H7 (cell line): ENCODE results near the gene SPATA31E1. TPM values are rescaled to one million over a fixed set of nuclear protein-coding genes. Genes with fewer than 3 reads are reported as not detected.

ENCODE experiments used
- DNase-seq: peaks from one replicate; pipeline ENCODE4 v3.0.0; 2012
- H3K27me3 ChIP-seq: 2 replicates; pipeline ENCODE4 v1.6.0; 2011; ENCODE audit warnings: mild to moderate bottlenecking, low read length; ENCODE audit not compliant: control insufficient read depth, insufficient read depth
- H3K36me3 ChIP-seq: replicated peaks from 2 replicates; pipeline ENCODE4 v1.5.1; 2011; ENCODE audit warnings: low read length; ENCODE audit not compliant: control insufficient read depth, insufficient read depth
- H3K4me3 ChIP-seq: 2 replicates; pipeline ENCODE4 v1.5.1; 2011; ENCODE audit warnings: low read depth, mild to moderate bottlenecking, control low read depth, low read length, moderate library complexity; ENCODE audit not compliant: insufficient read depth
- total RNA-seq: library from RNA; depleted of rRNA; stranded (reverse); fragments of >200 nt; shearing (Covaris generic); gene quantifications from 2 replicates; pipeline ENCODE4 v1.2.3, GENCODE V29; 2014

Gene SPATA31E1
- total RNA-seq, 1 experiment from 2014 or later = not detected

DNA sequence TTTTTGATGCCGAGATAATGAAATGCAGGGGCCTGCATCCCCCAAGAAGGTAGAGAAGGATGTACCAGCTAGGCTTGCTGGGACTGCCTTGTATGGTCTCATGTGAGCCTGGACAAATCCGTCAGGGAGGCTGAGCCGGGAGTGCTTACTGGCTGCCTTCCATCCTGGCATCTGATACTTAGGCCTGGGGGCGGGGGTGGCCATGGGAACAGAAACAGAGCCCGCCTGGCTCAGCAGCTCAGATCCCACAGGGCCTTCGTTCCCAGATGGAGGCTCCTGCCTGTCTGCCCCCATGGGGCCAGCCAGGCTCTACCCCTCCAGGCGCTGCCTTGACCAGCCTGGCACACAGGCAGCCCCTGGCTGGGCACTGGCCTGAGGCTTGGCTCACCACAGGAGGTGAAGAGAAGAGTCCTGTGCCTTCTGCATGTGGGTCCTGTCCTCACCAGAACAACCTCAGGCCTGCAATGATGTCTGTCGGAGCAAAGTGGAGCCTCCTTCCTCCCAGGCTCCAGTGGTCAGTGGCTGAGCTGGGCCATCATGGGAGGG lies 10.5 kb upstream of the SPATA31E1 start:
- no peaks in the 10 kb centered on the region for H3K36me3 ChIP-seq
- no peaks in the 10 kb centered on the region for H3K27me3 ChIP-seq
- DNase-seq = peak; percentile 46
- H3K4me3 ChIP-seq = no peak overlapping the region

DNA sequence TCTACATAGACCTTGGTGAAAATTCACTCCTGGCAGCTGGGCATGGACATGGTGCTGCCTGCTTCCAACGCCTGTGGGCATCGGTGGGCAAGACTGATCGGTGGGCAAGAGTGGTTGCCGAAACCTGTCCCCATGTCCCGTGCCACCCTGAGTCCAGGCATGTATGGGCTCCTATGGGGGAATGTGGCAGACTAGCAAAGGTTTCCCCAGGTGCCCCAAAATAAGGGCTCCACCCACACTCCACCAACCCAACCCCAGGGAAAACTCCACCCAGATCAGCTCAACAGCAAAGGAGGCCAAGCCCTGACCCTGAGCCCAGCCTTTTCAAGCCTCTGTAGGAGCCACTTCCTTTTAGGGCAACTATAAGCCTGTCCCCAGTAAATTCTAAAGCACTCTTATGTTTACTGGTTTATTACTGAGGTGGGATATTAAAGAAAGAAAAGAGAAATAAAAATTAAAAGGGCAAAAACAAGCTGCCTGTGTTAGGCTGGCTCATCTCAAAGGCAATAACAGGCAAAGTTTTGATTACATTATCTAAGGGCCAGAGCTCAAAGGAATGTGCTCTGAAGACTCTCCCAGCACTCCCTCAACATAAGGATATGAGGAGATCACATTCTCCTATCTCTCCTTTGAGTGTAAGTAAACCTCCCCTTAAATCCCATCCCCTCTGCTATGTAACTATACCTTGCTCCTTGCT lies 8.9 kb upstream of the SPATA31E1 start:
- H3K4me3 ChIP-seq = no peak overlapping the region
- no peaks in the 10 kb centered on the region for H3K36me3 ChIP-seq
- peak; percentile 18 for DNase-seq
- no peaks in the 10 kb centered on the region for H3K27me3 ChIP-seq

DNA sequence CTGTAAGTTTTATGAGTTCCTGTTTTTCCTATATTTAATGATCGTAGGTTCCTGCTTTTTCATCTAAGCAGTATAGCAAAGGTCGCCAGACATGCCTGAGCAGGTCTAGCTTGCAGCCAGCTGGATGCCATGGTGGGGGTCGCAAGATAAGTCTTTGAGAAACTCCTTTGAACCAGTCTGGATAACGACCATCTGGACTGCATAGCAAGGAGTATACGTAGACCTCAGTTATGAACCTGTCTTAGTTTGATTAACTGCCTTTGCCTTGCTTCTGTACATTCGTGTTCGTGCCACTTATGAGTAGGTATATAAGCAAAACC lies 8.4 kb upstream of the SPATA31E1 start:
- H3K27me3 ChIP-seq = no peaks in the 10 kb centered on the region
- no peak overlapping the region for H3K4me3 ChIP-seq
- DNase-seq = no peak
- H3K36me3 ChIP-seq = no peaks in the 10 kb centered on the region

DNA sequence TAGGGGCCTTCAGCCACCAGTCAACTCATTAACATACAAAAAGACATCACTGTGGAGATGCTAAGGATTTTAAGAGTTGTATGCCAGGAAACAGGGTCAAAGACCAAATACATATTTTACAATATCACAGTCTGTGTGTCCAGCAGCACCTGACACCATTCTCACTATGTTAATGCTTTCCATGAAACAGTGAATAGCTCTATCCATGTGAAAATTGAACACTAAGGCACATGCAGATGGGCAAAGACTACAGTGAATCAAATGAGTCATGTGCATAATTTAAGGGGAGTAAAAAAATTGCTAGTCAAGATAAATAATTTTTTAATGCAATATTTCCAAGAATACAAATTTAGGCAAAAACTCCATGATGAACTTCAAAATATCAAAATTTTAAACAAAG lies 7.6 kb upstream of the SPATA31E1 start:
- no peak for DNase-seq
- Histone ChIP-seq H3K36me3 (no peaks in the 10 kb centered on the region), H3K27me3 (no peaks in the 10 kb centered on the region), H3K4me3 (no peak overlapping the region)

DNA sequence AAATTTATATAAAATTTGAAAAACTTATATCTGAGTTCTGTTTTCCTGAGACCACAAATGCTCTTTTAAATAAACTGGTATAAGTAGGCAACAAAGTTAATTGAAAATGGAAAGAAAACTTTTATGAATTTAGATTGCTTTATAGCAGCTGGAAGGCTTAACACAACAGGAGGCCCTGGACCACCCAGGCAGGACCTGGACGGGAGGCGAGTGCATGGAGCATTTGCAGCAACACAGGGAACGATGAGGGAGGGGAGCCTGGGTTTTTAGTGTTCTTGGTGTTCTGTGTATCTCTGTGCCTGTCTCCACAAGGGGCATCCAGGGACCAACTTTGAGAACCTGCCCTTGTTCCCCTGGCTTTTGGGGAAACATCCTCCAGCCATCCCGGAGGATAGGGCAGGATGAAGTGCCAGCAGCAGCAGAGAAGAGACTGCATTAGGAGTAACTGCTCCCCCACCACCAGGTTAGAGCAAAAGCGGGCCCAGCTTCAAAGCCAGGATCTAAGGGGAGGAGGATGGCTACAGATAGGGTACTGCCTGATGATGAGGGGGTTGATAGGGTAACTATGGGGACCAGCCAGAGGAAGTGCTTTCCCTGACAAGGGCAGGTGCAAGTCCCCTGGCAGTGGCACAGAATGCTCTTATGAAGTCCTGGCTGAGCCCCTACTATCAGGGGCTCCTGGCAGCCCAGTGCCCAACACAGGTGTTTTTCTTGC lies 6.7 kb upstream of the SPATA31E1 start:
- Histone ChIP-seq H3K36me3 (no peaks in the 10 kb centered on the region), H3K4me3 (no peak overlapping the region), H3K27me3 (no peaks in the 10 kb centered on the region)
- DNase-seq = peak; percentile 48

DNA sequence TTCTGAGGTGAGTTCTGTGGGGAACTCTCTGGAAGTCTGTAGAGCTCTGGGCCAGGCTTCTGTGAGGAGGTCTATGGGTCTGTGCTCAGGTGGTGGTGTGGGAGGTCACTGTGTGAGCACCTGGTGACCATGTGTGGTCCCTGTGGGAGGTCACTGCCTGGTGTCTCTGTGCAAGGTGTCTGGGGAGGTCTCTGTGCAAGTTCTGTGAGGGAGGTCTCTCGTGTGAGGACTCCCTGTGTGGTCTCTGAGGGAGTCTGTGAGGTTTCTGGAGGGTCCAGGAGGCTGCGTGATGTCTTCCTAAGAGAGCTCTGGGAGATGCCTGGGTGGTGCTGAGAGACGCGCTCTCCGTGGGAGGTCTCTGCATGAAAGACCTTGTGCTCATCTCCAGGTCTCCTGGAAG lies 6.0 kb upstream of the SPATA31E1 start:
- H3K36me3 ChIP-seq = no peaks in the 10 kb centered on the region
- DNase-seq = no peak
- H3K4me3 ChIP-seq = no peak overlapping the region
- no peaks in the 10 kb centered on the region for H3K27me3 ChIP-seq

DNA sequence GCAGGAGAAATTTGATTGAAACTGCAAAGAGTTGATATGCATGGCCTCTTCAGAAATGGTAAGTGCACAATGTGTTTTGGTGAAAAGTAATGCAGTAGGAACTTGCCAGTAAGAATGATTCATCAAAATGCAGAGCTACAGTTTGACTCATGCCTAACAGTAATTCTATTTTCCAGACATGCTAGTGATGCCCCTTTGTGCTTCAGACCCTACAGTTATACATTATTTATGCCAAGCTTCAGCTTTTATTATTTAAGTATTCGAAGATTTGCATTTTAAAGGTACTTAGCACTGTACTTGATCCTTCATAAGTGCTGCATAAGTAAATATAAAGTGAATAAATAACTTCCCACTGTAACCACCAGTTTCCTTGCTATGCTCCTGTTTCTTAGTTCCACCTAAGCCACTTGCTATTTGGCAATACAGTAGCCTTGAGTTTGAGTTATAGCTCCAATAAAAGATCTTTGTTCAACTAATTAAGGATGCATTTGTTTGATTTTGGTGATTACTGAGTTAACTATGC lies 3.6 kb upstream of the SPATA31E1 start:
- no peaks in the 10 kb centered on the region for H3K36me3 ChIP-seq
- no peaks in the 10 kb centered on the region for H3K27me3 ChIP-seq
- DNase-seq = no peak
- no peak overlapping the region for H3K4me3 ChIP-seq

DNA sequence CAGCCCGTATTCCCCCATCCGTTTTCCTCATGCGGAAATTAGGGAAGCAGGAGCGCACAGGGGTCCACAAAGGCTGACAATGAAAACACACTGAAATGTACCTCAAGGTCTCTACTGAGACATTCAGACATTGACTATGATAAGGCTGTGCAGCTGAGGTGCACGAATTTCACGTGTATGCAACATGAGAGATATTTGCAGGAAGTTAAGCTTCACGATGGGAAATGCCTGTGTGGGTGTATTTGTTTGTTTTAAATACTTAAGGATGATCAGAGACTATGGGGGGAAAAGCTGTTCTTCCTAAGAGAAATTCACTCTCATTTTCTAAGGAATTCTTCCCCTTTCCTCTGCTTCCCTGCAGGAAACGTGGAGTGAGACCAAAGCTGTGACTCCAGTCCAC lies 2.6 kb upstream of the SPATA31E1 start:
- no peak overlapping the region for H3K4me3 ChIP-seq
- H3K36me3 ChIP-seq = no peaks in the 10 kb centered on the region
- DNase-seq = no peak
- no peaks in the 10 kb centered on the region for H3K27me3 ChIP-seq

DNA sequence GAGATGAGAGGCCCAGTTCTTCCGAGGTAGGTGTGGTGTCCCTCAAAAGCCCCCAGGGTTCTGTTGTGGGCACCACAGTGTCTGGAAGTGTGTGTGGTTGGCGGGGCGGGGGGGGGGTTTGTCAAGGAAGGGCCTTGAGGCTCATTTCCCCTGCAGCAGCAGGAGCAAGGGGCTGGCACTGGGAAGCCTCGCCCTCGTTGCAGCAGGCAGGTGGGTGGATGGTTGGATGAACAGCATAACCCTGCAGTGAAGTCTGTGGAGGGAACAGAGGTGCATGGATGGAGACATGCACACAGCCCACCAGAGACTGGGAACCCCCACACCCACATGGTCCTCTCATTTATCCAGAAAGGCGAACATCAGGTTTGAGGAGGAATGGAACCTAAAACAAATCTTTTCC lies 2.0 kb upstream of the SPATA31E1 start:
- Histone ChIP-seq H3K36me3 (no peaks in the 10 kb centered on the region), H3K27me3 (no peaks in the 10 kb centered on the region), H3K4me3 (no peak overlapping the region)
- no peak for DNase-seq

DNA sequence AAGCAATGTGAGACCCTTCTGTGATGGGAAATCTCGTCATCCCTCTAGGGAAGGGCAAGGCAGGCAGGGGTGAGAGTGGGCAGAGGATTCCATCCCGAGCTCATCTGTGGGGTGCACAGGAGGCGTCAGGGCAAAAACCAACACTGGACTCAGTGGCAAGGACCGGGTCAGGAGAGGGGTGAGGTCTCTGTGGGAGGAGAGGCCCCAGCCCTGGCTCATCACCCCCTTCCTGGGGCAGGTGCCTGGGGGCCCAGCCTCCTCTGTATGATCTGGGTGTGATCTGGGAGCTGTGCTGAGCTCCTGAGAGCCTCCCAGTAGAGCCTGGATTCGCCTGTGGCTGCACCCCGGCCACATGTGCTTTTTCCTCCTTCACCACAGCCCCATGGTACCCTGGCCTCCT lies 597 bp downstream of the SPATA31E1 start:
- Histone ChIP-seq H3K27me3 (no peaks in the 10 kb centered on the region), H3K4me3 (no peak overlapping the region), H3K36me3 (no peaks in the 10 kb centered on the region)
- DNase-seq = peak; percentile 26

DNA sequence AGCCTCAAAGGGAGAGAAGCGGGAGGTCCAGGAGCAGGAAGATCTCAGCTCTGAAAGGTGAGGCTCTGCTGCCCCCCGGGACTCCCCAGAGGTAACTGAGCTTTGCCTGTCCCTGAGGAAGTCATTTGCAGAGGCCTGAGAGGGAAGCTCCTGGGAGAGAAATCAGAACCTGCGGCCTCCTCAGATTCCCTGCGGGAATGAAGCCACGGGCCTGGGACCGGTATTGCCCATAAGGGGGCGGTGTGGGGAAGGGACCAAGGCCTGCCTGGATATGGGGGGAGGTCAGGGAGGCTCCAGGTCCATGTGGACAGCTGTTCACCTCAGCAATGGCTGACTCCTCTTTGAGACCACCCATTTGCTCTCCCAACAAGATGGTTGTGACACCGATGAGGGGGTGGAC lies 1.3 kb downstream of the SPATA31E1 start:
- Histone ChIP-seq H3K4me3 (no peak overlapping the region), H3K36me3 (no peaks in the 10 kb centered on the region), H3K27me3 (no peaks in the 10 kb centered on the region)
- peak; percentile 89 for DNase-seq

DNA sequence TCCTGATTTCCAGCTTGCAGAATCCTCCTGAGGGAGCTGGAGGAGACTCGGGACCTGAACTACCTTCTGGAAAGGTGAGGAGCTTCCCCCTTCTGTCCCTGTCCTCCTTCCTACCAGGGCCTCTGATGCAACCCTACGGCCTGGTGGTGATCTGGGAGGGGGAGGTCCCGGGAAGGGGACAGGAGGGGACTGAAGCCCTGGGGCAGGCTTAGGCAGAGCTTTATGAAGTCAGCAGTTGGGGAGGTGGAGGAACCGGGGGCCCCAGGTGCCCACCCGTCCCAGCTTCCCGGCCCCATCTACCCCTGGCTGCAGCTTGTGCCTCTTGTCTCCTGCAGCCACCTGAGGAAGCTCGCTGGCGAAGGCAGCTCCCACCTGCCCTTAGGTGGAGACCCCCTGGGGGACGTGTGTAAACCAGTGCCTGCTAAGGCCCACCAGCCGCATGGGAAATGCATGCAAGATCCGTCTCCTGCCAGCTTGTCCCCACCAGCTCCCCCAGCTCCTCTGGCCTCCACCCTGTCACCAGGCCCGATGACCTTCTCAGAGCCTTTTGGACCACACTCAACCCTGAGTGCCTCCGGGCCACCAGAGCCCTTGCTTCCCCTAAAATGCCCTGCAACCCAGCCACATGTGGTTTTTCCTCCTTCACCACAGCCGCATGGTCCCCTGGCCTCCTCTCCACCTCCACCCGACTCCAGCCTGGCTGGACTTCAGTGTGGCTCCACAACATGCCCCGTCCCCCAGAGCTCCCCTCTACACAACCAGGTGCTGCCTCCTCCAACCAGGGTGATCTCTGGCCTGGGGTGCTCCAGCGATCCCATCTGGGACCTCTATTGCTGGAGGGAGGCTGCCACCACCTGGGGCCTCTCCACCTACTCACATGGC lies 2.1 kb downstream of the SPATA31E1 start:
- DNase-seq = peak; percentile 35
- H3K27me3 ChIP-seq = no peaks in the 10 kb centered on the region

DNA sequence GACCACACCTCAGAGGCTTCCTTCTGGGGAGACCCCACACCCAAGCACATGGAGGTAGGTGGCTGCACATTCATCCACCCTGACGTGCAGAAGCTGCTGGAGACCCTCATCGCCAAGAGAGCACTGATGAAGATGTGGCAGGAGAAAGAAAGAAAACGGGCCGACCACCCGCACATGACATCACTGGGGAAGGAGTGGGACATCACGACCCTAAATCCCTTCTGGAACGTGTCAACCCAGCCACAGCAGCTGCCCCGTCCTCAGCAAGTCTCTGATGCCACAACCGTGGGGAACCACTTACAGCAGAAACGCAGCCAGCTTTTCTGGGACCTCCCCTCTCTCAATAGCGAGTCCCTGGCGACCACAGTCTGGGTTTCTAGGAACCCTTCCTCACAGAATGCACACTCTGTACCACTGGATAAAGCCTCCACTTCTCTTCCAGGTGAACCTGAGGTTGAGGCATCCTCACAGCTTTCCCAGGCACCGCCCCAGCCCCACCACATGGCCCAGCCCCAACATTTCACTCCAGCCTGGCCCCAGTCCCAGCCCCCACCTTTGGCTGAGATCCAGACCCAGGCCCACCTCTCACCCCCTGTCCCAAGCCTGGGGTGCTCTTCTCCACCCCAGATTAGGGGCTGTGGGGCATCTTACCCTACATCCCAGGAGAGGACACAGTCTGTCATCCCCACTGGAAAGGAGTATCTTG lies 3.0 kb downstream of the SPATA31E1 start:
- H3K4me3 ChIP-seq = no peak overlapping the region
- peak; percentile 18 for DNase-seq
- H3K27me3 ChIP-seq = no peaks in the 10 kb centered on the region
- no peaks in the 10 kb centered on the region for H3K36me3 ChIP-seq

More for the DNA sequence above, 2.1 kb downstream of the SPATA31E1 start:
- Histone ChIP-seq H3K36me3 (no peaks in the 10 kb centered on the region), H3K4me3 (no peak overlapping the region)
